Astrocyte of the cerebellum (primary cell): ENCODE measurements around the gene ZNF710.
"Not testable (repeated sequence)": the region's sequence is repeated elsewhere in the genome, so short reads cannot be mapped to it uniquely, and the experiment has no call there.

Experiments used
- DNase-seq: peaks from one replicate; pipeline ENCODE4 v3.0.0-alpha.2; 2011; ENCODE audit warnings: low read depth
- H3K4me3 ChIP-seq: 2 replicates; pipeline ENCODE4 v1.5.1; 2011; ENCODE audit warnings: mild to moderate bottlenecking, low read depth, low read length, moderate library complexity
- in situ Hi-C: cut with HindIII; loops from 2 replicates; pipeline ENCODE4 v1.10.0; 2017; ENCODE audit warnings: low sequenced_read_pairs
- TF ChIP-seq, protein P1 (sequence below): IDR thresholded peaks from 2 replicates; pipeline ENCODE4 v1.5.1; 2012; ENCODE audit warnings: low read length, low read depth, moderate library complexity, mild to moderate bottlenecking; ENCODE audit errors: missing control alignments

Gene ZNF710

GRCh38 chr15:90103701-90104329 is 102.7 kb downstream of the ZNF710 start:
- in situ Hi-C loops, result loop anchor here (5.0 kb wide), 1 partner anchor 38 kb away; no protein-coding TSS in a partner anchor
- no peak for DNase-seq
- no peak overlapping the region for H3K4me3 ChIP-seq
- TF ChIP-seq, protein P1, sequence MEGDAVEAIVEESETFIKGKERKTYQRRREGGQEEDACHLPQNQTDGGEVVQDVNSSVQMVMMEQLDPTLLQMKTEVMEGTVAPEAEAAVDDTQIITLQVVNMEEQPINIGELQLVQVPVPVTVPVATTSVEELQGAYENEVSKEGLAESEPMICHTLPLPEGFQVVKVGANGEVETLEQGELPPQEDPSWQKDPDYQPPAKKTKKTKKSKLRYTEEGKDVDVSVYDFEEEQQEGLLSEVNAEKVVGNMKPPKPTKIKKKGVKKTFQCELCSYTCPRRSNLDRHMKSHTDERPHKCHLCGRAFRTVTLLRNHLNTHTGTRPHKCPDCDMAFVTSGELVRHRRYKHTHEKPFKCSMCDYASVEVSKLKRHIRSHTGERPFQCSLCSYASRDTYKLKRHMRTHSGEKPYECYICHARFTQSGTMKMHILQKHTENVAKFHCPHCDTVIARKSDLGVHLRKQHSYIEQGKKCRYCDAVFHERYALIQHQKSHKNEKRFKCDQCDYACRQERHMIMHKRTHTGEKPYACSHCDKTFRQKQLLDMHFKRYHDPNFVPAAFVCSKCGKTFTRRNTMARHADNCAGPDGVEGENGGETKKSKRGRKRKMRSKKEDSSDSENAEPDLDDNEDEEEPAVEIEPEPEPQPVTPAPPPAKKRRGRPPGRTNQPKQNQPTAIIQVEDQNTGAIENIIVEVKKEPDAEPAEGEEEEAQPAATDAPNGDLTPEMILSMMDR, result no peak

GRCh38 chr15:90104551-90104950 is 103.4 kb downstream of the ZNF710 start:
- TF ChIP-seq, protein P1, result no peak
- no peak overlapping the region for H3K4me3 ChIP-seq
- in situ Hi-C loops, result loop anchor here (5.0 kb wide), 1 partner anchor 38 kb away; no protein-coding TSS in a partner anchor
- DNase-seq, result no peak

- no peak overlapping the region for H3K4me3 ChIP-seq
- DNase-seq, result no peak
- in situ Hi-C loops, result no loop called here
- TF ChIP-seq, protein P1, result no peak
Observed at GRCh38 chr15:90105521-90105920, 104.4 kb downstream of the ZNF710 start.

- no peak overlapping the region for H3K4me3 ChIP-seq
- in situ Hi-C loops, result no loop called here
- TF ChIP-seq, protein P1, result no peak
- DNase-seq, result no peak
Observed at GRCh38 chr15:90106522-90107117, 105.5 kb downstream of the ZNF710 start.

GRCh38 chr15:90108038-90108437 is 106.9 kb downstream of the ZNF710 start:
- in situ Hi-C loops, H3K4me3 ChIP-seq, DNase-seq: not testable (repeated sequence)

DNA sequence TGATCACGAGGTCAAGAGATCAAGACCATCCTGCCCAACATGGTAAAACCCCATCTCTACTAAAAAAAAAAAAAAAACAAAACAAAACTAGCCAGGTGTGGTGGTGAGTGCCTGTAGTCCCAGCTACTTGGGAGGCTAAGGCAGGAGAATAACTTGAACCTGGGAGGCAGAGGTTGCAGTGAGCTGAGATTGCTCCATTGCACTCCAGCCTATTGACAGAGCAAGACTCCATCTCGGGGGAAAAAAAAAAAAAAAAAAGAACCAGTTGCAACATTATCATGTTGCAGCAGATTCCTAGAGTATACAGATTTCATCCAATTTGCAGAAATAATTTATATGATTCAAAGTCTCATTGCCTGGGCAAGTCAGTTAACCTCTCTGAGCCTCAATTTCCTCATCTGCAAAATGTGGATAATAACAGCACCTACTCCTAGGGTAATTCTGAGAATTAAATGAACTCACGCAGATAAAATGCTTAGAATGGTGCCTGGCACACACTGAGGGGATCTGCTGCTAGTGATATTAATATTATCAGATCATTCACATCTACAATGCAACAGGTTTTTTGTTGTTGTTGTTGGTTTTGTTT is 108.1 kb downstream of the ZNF710 start:
- DNase-seq, in situ Hi-C loops, H3K4me3 ChIP-seq: not testable (repeated sequence)

DNA sequence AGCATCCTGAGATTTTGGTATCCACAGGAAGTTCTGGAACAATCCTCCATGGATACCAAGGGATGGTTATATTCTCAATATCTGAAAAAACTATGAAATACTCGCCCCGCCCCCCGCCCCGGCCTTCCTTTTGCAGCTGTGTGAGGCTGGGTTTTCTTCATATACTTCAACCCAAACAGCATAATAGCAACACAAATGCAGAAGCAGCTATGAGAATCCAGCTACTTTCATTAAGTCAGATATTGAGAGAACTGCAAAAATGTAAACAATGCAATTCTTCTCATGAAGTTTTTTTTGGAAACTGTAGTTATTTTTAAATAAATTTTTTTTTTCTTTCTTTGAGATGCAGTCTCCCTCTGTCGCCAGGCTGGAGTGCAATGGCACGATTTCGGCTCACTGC is 112.0 kb downstream of the ZNF710 start:
- no peak overlapping the region for H3K4me3 ChIP-seq
- DNase-seq, result no peak
- in situ Hi-C loops, result no loop called here
- TF ChIP-seq, protein P1, result no peak
